Transverse colon (tissue), 3 donors: ENCODE measurements around the gene UQCC2.

Experiments used
- CTCF ChIP-seq, 5 experiments: fragments of 200-600 bp in 3 of 5; fragments of 450-650 bp in 2 of 5; sonication (generic) in 3 of 5; IDR thresholded peaks; 1 replicate in 2 of 5; 2 replicates in 3 of 5; pipeline ENCODE4 v1.5.1; 2016 to 2017; ENCODE audit warnings: antibody characterized with exemption in 5 of 5, inconsistent platforms in 3 of 5, mild to moderate bottlenecking in 2 of 5, moderate library complexity in 1 of 5
- POLR2A ChIP-seq: fragments of 450-650 bp; IDR thresholded peaks from one replicate; pipeline ENCODE4 v1.6.1; 2016; ENCODE audit warnings: antibody characterized with exemption, mild to moderate bottlenecking, moderate library complexity

- no peak for TF ChIP-seq POLR2A
- no peak for TF ChIP-seq CTCF (IDR thresholded peaks at IDR 0.05)
These were observed 42.7 kb upstream of the UQCC2 start for GRCh38 chr6:33754222-33754621.
